Endothelial cell of umbilical vein (primary cell): ENCODE data around the gene ZPR1. TPM values are rescaled to one million over a fixed set of nuclear protein-coding genes. Genes with fewer than 3 reads are reported as not detected.

Source experiments
- BruUV-seq: library from RNA; stranded (reverse); fragments of 400-500 nt; replicated peaks from 2 replicates; lab custom pipeline; 2021; lab: Mats Ljungman, UMichigan
- CTCF ChIA-PET: fragments of 300-600, 350-600 bp; sonication (Branson Sonifier 250); formaldehyde crosslinking; loops from one replicate; lab custom pipeline; 2021; ENCODE audit warnings: antibody characterized with exemption, inconsistent platforms; lab: Charles Lee
- POLR2A ChIA-PET: fragments of 300-600, 350-600 bp; sonication (Branson Sonifier 250); formaldehyde crosslinking; loops from one replicate; lab custom pipeline; 2021; ENCODE audit warnings: antibody characterized with exemption, inconsistent platforms; lab: Charles Lee
- DNase-seq: peaks from one replicate; pipeline ENCODE4 v3.0.0-alpha.2; 2011; ENCODE audit warnings: low read depth, low spot score
- FAIRE-seq: peaks from 2 replicates; lab custom pipeline; 2011; peaks lifted over from hg19 to GRCh38; lab: Jason Lieb, UNC
- H2AFZ ChIP-seq: 2 replicates; pipeline ENCODE4 v1.6.0; 2012; ENCODE audit warnings: low read depth, low read length, control low read depth, inconsistent platforms
- H3K27ac ChIP-seq: 2 replicates; pipeline ENCODE4 v1.5.1; 2011; ENCODE audit warnings: low read depth, mild to moderate bottlenecking, control low read depth, low read length, moderate library complexity; ENCODE audit not compliant: insufficient read depth
- H3K27me3 ChIP-seq, 2 experiments: 2 replicates each; pipeline versions ENCODE4 v1.6.0 to v1.6.1; 2011; ENCODE audit warnings: low read length in 2 of 2, mixed read lengths in 1 of 2; ENCODE audit not compliant: control insufficient read depth in 2 of 2, insufficient read depth in 2 of 2
- H3K36me3 ChIP-seq, 2 experiments: 2 replicates in 1 of 2; 3 replicates in 1 of 2; pipeline ENCODE4 v1.5.1; 2011; ENCODE audit warnings: low read length in 2 of 2, mild to moderate bottlenecking in 1 of 2, moderate library complexity in 1 of 2; ENCODE audit not compliant: control insufficient read depth in 2 of 2, insufficient read depth in 2 of 2; ENCODE audit errors: extremely low read depth in 1 of 2
- H3K4me1 ChIP-seq: 3 replicates; pipeline ENCODE4 v1.5.1; 2011; ENCODE audit warnings: mild to moderate bottlenecking, low read length; ENCODE audit not compliant: control insufficient read depth, insufficient read depth; ENCODE audit errors: extremely low read depth
- H3K4me2 ChIP-seq: 2 replicates; pipeline ENCODE4 v1.6.1; 2011; ENCODE audit warnings: low read length, control low read depth, mixed read lengths; ENCODE audit not compliant: insufficient read depth
- H3K4me3 ChIP-seq, 3 experiments: fragments of 200-600 bp in 1 of 3; sonication (generic), shearing (Covaris generic) in 1 of 3; replicated peaks in 1 of 3; 2 replicates each; pipeline ENCODE4 v1.5.1; 2011 to 2016; ENCODE audit warnings: control low read depth in 3 of 3, low read length in 3 of 3, mild to moderate bottlenecking in 2 of 3, inconsistent platforms in 1 of 3, low read depth in 1 of 3, moderate library complexity in 1 of 3; ENCODE audit not compliant: insufficient read depth in 1 of 3
- H3K79me2 ChIP-seq: 2 replicates; pipeline ENCODE4 v1.6.0; 2012; ENCODE audit warnings: low read length, inconsistent platforms; ENCODE audit not compliant: control insufficient read depth, insufficient read depth
- H3K9ac ChIP-seq: replicated peaks from 2 replicates; pipeline ENCODE3; 2011; ENCODE audit warnings: low read length, control low read depth; ENCODE audit not compliant: insufficient read depth; ENCODE audit errors: extremely low read depth
- H3K9me1 ChIP-seq: replicated peaks from 3 replicates; pipeline ENCODE4 v1.6.0; 2011; ENCODE audit warnings: mild to moderate bottlenecking, low read length; ENCODE audit not compliant: control insufficient read depth, insufficient read depth; ENCODE audit errors: extremely low read depth
- H3K9me3 ChIP-seq: replicated peaks from 2 replicates; pipeline ENCODE4 v1.5.1; 2012; ENCODE audit warnings: low read length, inconsistent platforms; ENCODE audit not compliant: control insufficient read depth, insufficient read depth
- H4K20me1 ChIP-seq: replicated peaks from 2 replicates; pipeline ENCODE3; 2011; ENCODE audit warnings: mild to moderate bottlenecking, low read length; ENCODE audit not compliant: control insufficient read depth, insufficient read depth; ENCODE audit errors: extremely low read depth
- FOS ChIP-seq: IDR thresholded peaks from 2 replicates; pipeline ENCODE4 v1.6.1; 2011; ENCODE audit warnings: mild to moderate bottlenecking, low read length, moderate library complexity, borderline replicate concordance; ENCODE audit not compliant: insufficient read depth
- GATA2 ChIP-seq: IDR thresholded peaks from 2 replicates; pipeline ENCODE4 v1.7.0; 2011; ENCODE audit warnings: low read depth, mild to moderate bottlenecking, moderate library complexity, mixed read lengths, low read length; ENCODE audit not compliant: insufficient read length, insufficient read depth
- MYC ChIP-seq: IDR thresholded peaks from one replicate; pipeline ENCODE4 v1.6.1; 2011; ENCODE audit warnings: mild to moderate bottlenecking, low read depth, low read length
- dilution Hi-C: fragments of 300-500 bp; cut with MboI; formaldehyde crosslinking; loops from one replicate; pipeline ENCODE4 v1.15.0; 2019; ENCODE audit warnings: low sequenced_read_pairs; ENCODE audit not compliant: extremely low pct_ligation_motif_present
- intact Hi-C: fragments of 100-400 bp; cut with micrococcal nuclease; formaldehyde crosslinking; loops from one replicate; pipeline ENCODE4 v1.10.0; 2022
- polyA plus RNA-seq, 4 experiments: library from polyadenylated mRNA; depleted of rRNA in 3 of 4; stranded (reverse) in 3 of 4; unstranded in 1 of 4; fragments of >200 nt; gene quantifications; 2 replicates each; pipeline versions ENCODE4 v1.2.1 to v1.2.3, GENCODE V29; 2011 to 2012; ENCODE audit warnings: missing spikeins in 1 of 4
- total RNA-seq: library from RNA; stranded (reverse); gene quantifications from 2 replicates; pipeline ENCODE4 v1.2.3, GENCODE V29; 2021
- TF ChIP-seq, protein P1 (sequence below), 2 donors: IDR thresholded peaks; 1 replicate in 1 of 2; 2 replicates in 1 of 2; pipeline ENCODE4 v1.5.1; 2011; ENCODE audit warnings: low read length in 2 of 2, mild to moderate bottlenecking in 2 of 2, moderate library complexity in 2 of 2, control low read depth in 1 of 2, inconsistent platforms in 1 of 2, low read depth in 1 of 2; ENCODE audit not compliant: insufficient read depth in 1 of 2; ENCODE audit errors: extremely low read depth in 1 of 2
- TF ChIP-seq, protein P2 (sequence below): IDR thresholded peaks from 2 replicates; pipeline ENCODE4 v1.6.1; 2011; ENCODE audit not compliant: insufficient read depth, insufficient read length

The ZPR1 gene
- total and polyA plus RNA-seq, 2 donors (not counting 3 experiments of a cell fraction or from before 2014, with no cell fraction given), result 22.6 to 54.5 TPM

DNA sequence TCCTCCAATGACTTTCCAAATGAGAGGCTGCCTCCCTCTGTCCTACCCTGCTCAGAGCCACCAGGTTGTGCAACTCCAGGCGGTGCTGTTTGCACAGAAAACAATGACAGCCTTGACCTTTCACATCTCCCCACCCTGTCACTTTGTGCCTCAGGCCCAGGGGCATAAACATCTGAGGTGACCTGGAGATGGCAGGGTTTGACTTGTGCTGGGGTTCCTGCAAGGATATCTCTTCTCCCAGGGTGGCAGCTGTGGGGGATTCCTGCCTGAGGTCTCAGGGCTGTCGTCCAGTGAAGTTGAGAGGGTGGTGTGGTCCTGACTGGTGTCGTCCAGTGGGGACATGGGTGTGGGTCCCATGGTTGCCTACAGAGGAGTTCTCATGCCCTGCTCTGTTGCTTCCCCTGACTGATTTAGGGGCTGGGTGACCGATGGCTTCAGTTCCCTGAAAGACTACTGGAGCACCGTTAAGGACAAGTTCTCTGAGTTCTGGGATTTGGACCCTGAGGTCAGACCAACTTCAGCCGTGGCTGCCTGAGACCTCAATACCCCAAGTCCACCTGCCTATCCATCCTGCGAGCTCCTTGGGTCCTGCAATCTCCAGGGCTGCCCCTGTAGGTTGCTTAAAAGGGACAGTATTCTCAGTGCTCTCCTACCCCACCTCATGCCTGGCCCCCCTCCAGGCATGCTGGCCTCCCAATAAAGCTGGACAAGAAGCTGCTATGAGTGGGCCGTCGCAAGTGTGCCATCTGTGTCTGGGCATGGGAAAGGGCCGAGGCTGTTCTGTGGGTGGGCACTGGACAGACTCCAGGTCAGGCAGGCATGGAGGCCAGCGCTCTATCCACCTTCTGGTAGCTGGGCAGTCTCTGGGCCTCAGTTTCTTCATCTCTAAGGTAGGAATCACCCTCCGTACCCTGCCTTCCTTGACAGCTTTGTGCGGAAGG, 44.8 kb upstream of the ZPR1 start:
- dilution Hi-C loops, result no loop called here
- Histone ChIP-seq H3K4me1 (peaks cover 6% of the 10 kb centered on the region), H3K4me3 (no peak overlapping the region), H3K27ac (no peak overlapping the region), H4K20me1 (no peaks in the 10 kb centered on the region), H3K9ac (no peak overlapping the region), H3K27me3 (no peaks in the 10 kb centered on the region), H3K79me2 (no peaks in the 10 kb centered on the region), H3K36me3 (no peaks in the 10 kb centered on the region), H3K9me3 (no peaks in the 10 kb centered on the region), H3K4me2 (no peak overlapping the region), H3K9me1 (no peaks in the 10 kb centered on the region), H2AFZ (no peak overlapping the region)
- ChIA-PET POLR2A (no interaction called here), CTCF (interaction anchor here (0.8 to 1.1 kb wide), 2 partner anchors 41 to 273 kb away, joined by 4 to 5 read pairs; partner anchors contain the start of gene APOA5)
- BruUV-seq, result no TSS peak
- FAIRE-seq (no peak), DNase-seq (no peak)
- TF ChIP-seq, protein P1, sequence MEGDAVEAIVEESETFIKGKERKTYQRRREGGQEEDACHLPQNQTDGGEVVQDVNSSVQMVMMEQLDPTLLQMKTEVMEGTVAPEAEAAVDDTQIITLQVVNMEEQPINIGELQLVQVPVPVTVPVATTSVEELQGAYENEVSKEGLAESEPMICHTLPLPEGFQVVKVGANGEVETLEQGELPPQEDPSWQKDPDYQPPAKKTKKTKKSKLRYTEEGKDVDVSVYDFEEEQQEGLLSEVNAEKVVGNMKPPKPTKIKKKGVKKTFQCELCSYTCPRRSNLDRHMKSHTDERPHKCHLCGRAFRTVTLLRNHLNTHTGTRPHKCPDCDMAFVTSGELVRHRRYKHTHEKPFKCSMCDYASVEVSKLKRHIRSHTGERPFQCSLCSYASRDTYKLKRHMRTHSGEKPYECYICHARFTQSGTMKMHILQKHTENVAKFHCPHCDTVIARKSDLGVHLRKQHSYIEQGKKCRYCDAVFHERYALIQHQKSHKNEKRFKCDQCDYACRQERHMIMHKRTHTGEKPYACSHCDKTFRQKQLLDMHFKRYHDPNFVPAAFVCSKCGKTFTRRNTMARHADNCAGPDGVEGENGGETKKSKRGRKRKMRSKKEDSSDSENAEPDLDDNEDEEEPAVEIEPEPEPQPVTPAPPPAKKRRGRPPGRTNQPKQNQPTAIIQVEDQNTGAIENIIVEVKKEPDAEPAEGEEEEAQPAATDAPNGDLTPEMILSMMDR (IDR thresholded peaks at IDR 0.05; ENCODE audit: extremely low read depth in 1 of 2, insufficient read depth in 1 of 2, low read depth in 1 of 2, low read length in 2 of 2), result no peak
- intact Hi-C loops, result no loop called here

DNA sequence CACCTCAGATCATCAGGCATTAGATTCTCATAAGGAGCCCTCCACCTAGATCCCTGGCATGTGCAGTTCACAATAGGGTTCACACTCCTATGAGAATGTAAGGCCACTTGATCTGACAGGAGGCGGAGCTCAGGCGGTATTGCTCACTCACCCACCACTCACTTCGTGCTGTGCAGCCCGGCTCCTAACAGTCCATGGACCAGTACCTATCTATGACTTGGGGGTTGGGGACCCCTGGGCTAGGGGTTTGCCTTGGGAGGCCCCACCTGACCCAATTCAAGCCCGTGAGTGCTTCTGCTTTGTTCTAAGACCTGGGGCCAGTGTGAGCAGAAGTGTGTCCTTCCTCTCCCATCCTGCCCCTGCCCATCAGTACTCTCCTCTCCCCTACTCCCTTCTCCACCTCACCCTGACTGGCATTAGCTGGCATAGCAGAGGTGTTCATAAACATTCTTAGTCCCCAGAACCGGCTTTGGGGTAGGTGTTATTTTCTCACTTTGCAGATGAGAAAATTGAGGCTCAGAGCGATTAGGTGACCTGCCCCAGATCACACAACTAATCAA, 44.0 kb upstream of the ZPR1 start:
- H3K4me3 ChIP-seq, result no peak overlapping the region
- H3K4me1 ChIP-seq, result peaks cover 6% of the 10 kb centered on the region
- no peaks in the 10 kb centered on the region for H3K79me2 ChIP-seq
- no peak overlapping the region for H3K9ac ChIP-seq
- no peaks in the 10 kb centered on the region for H4K20me1 ChIP-seq
- ChIA-PET POLR2A (no interaction called here), CTCF (no interaction called here)
- H3K36me3 ChIP-seq, result no peaks in the 10 kb centered on the region
- no peaks in the 10 kb centered on the region for H3K9me3 ChIP-seq
- DNase-seq (no peak), FAIRE-seq (no peak)
- no peak overlapping the region for H3K4me2 ChIP-seq
- intact Hi-C loops, result no loop called here
- no peaks in the 10 kb centered on the region for H3K9me1 ChIP-seq
- H3K27ac ChIP-seq, result no peak overlapping the region
- no peak overlapping the region for H2AFZ ChIP-seq
- no peaks in the 10 kb centered on the region for H3K27me3 ChIP-seq
- dilution Hi-C loops, result no loop called here
- BruUV-seq, result no TSS peak
- TF ChIP-seq GATA2, result no peak
- TF ChIP-seq, protein P2, sequence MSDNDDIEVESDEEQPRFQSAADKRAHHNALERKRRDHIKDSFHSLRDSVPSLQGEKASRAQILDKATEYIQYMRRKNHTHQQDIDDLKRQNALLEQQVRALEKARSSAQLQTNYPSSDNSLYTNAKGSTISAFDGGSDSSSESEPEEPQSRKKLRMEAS, result no peak
- TF ChIP-seq FOS, result no peak
- TF ChIP-seq, protein P1 (IDR thresholded peaks at IDR 0.05; ENCODE audit: extremely low read depth in 1 of 2, insufficient read depth in 1 of 2, low read depth in 1 of 2, low read length in 2 of 2), result no peak
- no peak for TF ChIP-seq MYC
